ENCODE measurements around the gene CCDC194. TPM values are rescaled to one million over a fixed set of nuclear protein-coding genes. Genes with fewer than 3 reads are reported as not detected.
A peak's percentile ranks its signal among the peaks of the same experiment; 100 is the strongest.

CCDC194 gene
- total and polyA plus RNA-seq, 2 of the 8 experiments (the other 6 are each of a cell fraction or from before 2014, with no cell fraction given), result 0.33 TPM; not detected in 1

DNA sequence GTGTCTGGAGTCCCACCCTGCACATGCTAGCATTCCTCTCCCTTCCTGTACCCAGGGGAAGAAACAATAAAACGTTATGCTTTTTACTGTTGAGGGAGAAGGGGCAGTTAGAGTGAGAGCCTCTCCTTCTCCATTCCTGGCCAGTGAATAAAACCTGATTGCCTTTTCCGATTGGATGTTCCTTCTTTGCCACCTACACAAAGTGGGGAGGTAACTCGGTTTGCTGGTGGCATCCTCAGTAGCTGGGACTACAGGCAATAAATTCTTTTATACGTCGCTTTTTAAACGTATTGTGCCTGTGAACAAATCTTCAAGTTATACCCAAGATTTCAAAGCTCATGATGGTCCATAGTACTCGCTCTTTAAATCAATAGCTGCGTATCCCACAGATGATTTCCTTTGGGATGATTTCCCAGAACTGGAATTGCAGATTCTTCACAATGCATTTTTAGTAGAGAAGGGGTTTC, 25.2 kb upstream of the CCDC194 start:
- Histone ChIP-seq H3K27ac (ENCODE audit: low read depth, low read length) (peak overlapping the region; percentile 62; the same call in 1 of the 2 replicates), H3K23ac (ENCODE audit: insufficient read length) (no peak overlapping the region), H3K4me2 (ENCODE audit: insufficient read depth in 1 of 2, low read depth in 2 of 2, low read length in 2 of 2) (peak overlapping the region; percentile 59 to 69), H2BK20ac (ENCODE audit: low read length) (no peak overlapping the region), H2BK120ac (replicated peaks; ENCODE audit: low read depth, low read length) (peak overlapping the region; percentile 21), H3K4ac (replicated peaks; ENCODE audit: insufficient read length, low read depth, low read length) (peak overlapping the region; percentile 45), H3K56ac (replicated peaks; ENCODE audit: insufficient read length, low read depth, low read length) (peak overlapping the region; percentile 24), H2AFZ (ENCODE audit: low read length) (peak overlapping the region; percentile 76; the same call in 1 of the 2 replicates), H4K5ac (ENCODE audit: insufficient read length, low read depth, low read length) (no peak overlapping the region), H3K18ac (ENCODE audit: extremely low read depth, low read length) (no peak overlapping the region), H4K8ac (ENCODE audit: extremely low read depth, insufficient read depth, low read length) (no peak overlapping the region), H2AK5ac (ENCODE audit: low read depth, low read length) (no peak overlapping the region), H3K27me3 (replicated peaks in 1 of 4; ENCODE audit: control insufficient read depth in 3 of 4, extremely low read depth in 1 of 4, insufficient read depth in 3 of 4, low read length in 3 of 4) (peaks cover 0 to 6% (median 0%) of the 10 kb centered on the region in 4 experiments; a peak in 3 of 7 replicates), H4K91ac (replicated peaks; ENCODE audit: insufficient read length, low read length) (no peak overlapping the region), H3K36me3 (ENCODE audit: control insufficient read depth in 2 of 4, insufficient read depth in 4 of 4, low read length in 3 of 4) (peaks cover 0 to 2% (median 0%) of the 10 kb centered on the region in 4 experiments; a peak in 1 of 8 replicates), H3K9ac (replicated peaks in 1 of 4; ENCODE audit: extremely low read depth in 1 of 4, low read depth in 3 of 4, low read length in 3 of 4) (peak overlapping the region in 2 of 4 experiments; percentile 48 to 78; a peak in 4 of 7 replicates), H3K23me2 (ENCODE audit: low read depth, low read length) (peaks cover 12% of the 10 kb centered on the region), H3K9me3 (ENCODE audit: insufficient read depth in 2 of 2, low read depth in 1 of 2, low read length in 1 of 2) (no peaks in the 10 kb centered on the region), H3K79me1 (ENCODE audit: low read depth, low read length) (no peaks in the 10 kb centered on the region), H4K20me1 (replicated peaks in 1 of 2; ENCODE audit: control insufficient read depth in 1 of 2, insufficient read depth in 2 of 2, low read length in 2 of 2) (peaks cover 0 to 4% of the 10 kb centered on the region in 2 experiments), H3K4me3 (ENCODE audit: extremely low read depth in 1 of 4, insufficient read depth in 2 of 4, low read depth in 3 of 4, low read length in 4 of 4) (peak overlapping the region; percentile 2 to 58 (median 32); a peak in 5 of 8 replicates), H3K4me1 (replicated peaks in 1 of 4; ENCODE audit: control insufficient read depth in 3 of 4, insufficient read depth in 4 of 4, low read length in 3 of 4) (peaks cover 3 to 12% (median 8%) of the 10 kb centered on the region in 4 experiments), H3K79me2 (ENCODE audit: control insufficient read depth in 1 of 2, insufficient read depth in 2 of 2, low read length in 2 of 2) (no peaks in the 10 kb centered on the region), H3K14ac (ENCODE audit: insufficient read length) (no peak overlapping the region), H2BK15ac (ENCODE audit: low read length) (no peak overlapping the region), H2BK12ac (ENCODE audit: low read depth, low read length) (0 out of 2 replicates have a peak overlapping the region, but pooled peaks have one; percentile 22), H2BK5ac (ENCODE audit: low read depth, low read length) (peak overlapping the region; percentile 20; the same call in 1 of the 2 replicates)
- no peak for TF ChIP-seq KDM4A (IDR thresholded peaks at IDR 0.05; ENCODE audit: low read depth, low read length, severe bottlenecking)
- WGBS, 2 experiments (ENCODE audit: extremely low coverage in 1 of 2, insufficient coverage in 1 of 2, insufficient read length in 1 of 2, insufficient replicate concordance in 2 of 2, low coverage in 1 of 2, low lambda C conversion rate in 2 of 2, missing lambda C conversion rate in 1 of 2), result 36% methylated on average over 8 of the region's 8 CpGs; no CpG with 5 or more reads in 1 of the 2 experiments
- no peak for DNase-seq (ENCODE audit: low read depth in 1 of 2, low spot score in 2 of 2)
- no peak for FAIRE-seq
- ChIA-PET POLR2A (ENCODE audit: partially characterized antibody) (interaction anchor here (0.8 to 6.1 kb wide), 10 partner anchors 10 to 86 kb away, joined by 3 to 44 read pairs (median 4); partner anchors contain the start of genes BST2 and CCDC194), CTCF (ENCODE audit: partially characterized antibody) (interaction anchor here (0.7 to 1.5 kb wide), 5 partner anchors 25 to 48 kb away, joined by 3 to 8 read pairs (median 3); partner anchors contain the start of gene TMEM221)
